OCI-M1 (cell line): ENCODE measurements around the gene CLEC18A.
"Not testable (repeated sequence)": the region's sequence is repeated elsewhere in the genome, so short reads cannot be mapped to it uniquely, and the experiment has no call there.

Experiments
- DNase-seq: peaks from one replicate; lab custom pipeline; 2025; lab: John Stamatoyannopoulos, UW

CLEC18A gene

GRCh38 chr16:69930117-69930776 is 20.9 kb upstream of the CLEC18A start:
- peak; percentile 74 for DNase-seq

GRCh38 chr16:69931631-69932030 is 19.5 kb upstream of the CLEC18A start:
- no peak for DNase-seq

GRCh38 chr16:69932228-69932627 is 18.9 kb upstream of the CLEC18A start:
- DNase-seq: no peak

- DNase-seq: no peak
Measured at GRCh38 chr16:69932691-69933392, 18.3 kb upstream of the CLEC18A start.

GRCh38 chr16:69934044-69934443 is 17.1 kb upstream of the CLEC18A start:
- no peak for DNase-seq

- no peak for DNase-seq
Measured at GRCh38 chr16:69934751-69935150, 16.4 kb upstream of the CLEC18A start.

- DNase-seq: no peak
Measured at GRCh38 chr16:69935278-69935711, 15.8 kb upstream of the CLEC18A start.

- no peak for DNase-seq
Measured at GRCh38 chr16:69935740-69936139, 15.4 kb upstream of the CLEC18A start.

- no peak for DNase-seq
Measured at GRCh38 chr16:69936252-69936651, 14.9 kb upstream of the CLEC18A start.

GRCh38 chr16:69936751-69937211 is 14.4 kb upstream of the CLEC18A start:
- no peak for DNase-seq

- no peak for DNase-seq
Measured at GRCh38 chr16:69937465-69937951, 13.6 kb upstream of the CLEC18A start.

GRCh38 chr16:69938981-69939820 is 11.9 kb upstream of the CLEC18A start:
- DNase-seq: no peak

- DNase-seq: no peak
Measured at GRCh38 chr16:69939821-69940585, 11.1 kb upstream of the CLEC18A start.

GRCh38 chr16:69940676-69941075 is 10.5 kb upstream of the CLEC18A start:
- DNase-seq: no peak

GRCh38 chr16:69941251-69942098 is 9.7 kb upstream of the CLEC18A start:
- DNase-seq: no peak

GRCh38 chr16:69942099-69942491 is 9.0 kb upstream of the CLEC18A start:
- no peak for DNase-seq

GRCh38 chr16:69942627-69943170 is 8.4 kb upstream of the CLEC18A start:
- DNase-seq: no peak

- not testable (repeated sequence) for DNase-seq
Measured at GRCh38 chr16:69943241-69944036, 7.7 kb upstream of the CLEC18A start.

GRCh38 chr16:69950411-69950810 is 723 bp upstream of the CLEC18A start:
- not testable (repeated sequence) for DNase-seq

- DNase-seq: not testable (repeated sequence)
Measured at GRCh38 chr16:69951672-69952031, 518 bp downstream of the CLEC18A start.
